ENCODE results near the gene KCNAB2.

Gene KCNAB2

DNA sequence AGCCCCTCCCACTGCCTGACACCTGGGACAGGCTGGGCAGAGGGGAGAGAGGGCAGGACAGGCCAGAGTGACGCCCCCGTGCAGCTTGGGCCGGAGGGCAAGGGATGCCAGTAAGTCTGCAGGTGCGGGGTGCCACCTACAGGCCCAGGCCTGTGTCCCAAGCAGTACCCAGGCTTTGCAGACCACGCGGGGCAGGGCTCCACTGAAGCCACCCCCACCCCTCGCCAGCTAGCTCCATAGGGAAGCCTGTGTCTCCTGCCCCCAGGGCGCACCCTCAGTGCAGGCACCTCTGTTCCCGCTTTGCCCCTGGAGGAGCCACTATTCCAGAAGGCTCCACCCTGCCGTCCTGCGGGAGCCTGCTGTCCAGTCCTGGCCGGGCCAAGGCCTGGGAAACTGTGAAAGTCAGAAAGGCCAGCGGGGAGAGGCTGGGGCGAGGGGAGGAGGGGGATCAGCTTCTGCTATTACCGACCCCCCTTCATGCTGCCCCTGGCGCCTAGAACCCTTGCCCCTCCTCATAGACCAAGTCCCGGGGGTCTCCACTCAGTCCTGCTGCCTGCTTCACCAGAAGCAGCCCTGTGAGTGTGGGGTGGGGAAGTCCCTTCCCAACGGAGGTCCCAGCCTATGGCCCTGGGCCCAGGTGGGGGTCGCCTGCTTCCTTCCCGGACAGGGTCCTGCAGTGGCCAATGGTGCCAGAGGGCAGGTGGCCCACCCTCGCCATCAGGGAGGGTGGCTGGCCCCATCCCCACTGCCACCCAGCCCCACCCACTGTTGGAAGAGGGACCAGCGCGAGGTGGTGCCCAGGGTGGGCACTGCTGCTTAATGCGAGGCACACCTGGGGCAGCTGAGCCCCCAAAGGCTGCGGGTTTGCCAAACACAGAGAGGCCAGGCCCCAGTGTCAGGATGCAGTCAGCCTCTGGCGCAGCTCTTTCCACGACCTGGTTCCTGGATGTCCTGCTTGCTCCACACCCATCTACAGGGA, 54.4 kb downstream of the KCNAB2 start:
- DNase-seq: peak; percentile 38

DNA sequence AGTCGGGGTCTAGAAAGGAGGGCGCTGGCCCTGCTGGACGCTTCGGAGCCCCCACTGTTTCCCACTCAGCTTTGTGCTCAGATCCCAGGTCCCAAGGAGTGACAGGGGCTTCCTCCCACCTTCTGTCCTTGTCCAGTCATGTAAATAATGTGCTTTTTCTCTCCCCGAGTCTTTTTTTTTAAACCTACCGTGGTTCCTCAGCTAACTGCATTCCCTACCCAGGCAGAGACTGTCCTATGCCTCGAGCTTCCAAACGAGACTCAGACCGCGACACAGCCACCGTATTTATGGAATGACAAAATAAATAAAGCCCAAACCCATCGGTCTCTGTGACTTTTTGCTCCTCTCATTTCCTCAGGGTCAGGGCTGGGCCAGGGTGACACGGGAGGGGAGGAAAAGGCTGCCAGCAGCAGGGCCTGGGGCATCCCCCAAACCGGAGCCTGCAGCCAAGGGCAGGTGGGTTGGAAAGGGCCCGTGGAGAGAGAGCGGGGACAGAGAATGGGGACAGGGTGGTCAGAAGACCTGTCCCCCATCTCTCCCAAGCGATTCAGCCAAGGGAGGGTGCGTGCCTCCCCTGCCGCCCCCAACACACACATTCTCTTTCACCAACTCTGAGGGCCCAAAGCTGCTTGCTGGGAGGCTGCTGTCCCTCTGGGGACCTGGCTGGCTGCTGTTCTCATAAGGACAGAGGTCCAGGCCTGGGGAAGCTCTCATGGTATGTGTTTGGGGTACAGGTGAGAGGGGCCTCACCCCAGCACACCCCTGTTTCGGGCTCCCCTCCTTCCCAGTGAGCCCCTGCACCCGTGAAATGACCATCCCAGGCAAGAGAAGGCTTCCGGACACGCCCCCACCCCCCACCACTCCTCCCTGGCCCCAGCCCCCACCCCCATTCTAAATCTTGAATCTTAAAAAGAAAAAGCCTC, 55.4 kb downstream of the KCNAB2 start:
- peak; percentile 20 for DNase-seq

GRCh38 chr1:6101826-6102531, 56.3 kb downstream of the KCNAB2 start:
- no peak for DNase-seq

- DNase-seq: no peak
Observed at GRCh38 chr1:6102532-6102845, 56.8 kb downstream of the KCNAB2 start.

GRCh38 chr1:6103111-6103853, 57.6 kb downstream of the KCNAB2 start:
- no peak for DNase-seq

DNA sequence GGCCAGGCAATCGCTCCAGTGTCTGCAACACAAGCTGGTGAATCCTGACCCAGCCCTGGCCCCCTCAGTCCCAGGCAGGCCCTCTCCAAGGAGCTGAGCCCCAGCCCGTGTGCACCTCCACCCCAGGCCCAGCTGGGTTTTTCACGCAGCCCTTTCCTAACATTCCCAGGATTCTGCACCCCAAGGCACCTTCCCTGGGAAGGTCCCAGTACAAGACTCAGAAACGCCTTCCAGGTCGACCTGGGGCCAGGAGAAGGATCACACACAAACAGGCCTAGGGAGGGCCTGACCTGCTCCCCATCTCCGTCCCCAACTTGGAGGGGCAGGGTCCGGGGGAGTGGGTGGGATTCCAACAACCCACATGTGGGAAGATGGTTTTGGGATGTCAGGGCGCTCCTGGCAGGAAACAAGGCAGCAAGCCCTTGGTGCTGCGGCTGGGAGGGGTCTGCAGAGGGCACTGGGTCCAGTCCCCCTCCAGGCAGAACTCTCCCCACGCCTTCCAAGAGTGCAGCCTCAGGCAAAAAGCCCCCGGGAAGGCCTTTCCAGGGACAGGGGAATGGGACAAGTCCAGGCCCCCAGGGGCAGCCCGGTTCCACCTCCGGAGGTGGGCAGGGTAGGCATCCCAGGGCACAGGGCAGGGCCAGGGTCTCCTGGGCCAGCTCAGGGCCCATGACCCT, 58.3 kb downstream of the KCNAB2 start:
- no peak for DNase-seq

DNA sequence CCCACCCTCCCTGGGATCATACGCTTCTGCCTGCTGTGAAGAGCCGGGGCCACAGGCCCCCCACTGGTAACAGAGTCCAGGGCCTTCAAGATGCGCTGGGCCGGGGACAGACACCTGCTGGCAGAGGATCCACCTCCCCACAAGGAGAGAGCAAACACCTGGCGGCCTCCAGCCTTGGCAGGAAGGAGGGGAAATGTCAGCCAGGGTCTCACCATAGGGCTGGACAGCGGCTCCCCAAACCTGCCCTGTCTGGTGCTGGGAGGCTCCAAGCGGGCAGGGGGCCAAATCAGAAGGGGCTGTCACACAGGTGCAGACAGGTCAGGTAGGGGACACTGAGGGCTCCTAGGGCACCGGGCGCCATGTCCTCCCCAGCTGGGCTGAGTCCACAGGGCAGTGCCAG, 58.9 kb downstream of the KCNAB2 start:
- no peak for DNase-seq

DNA sequence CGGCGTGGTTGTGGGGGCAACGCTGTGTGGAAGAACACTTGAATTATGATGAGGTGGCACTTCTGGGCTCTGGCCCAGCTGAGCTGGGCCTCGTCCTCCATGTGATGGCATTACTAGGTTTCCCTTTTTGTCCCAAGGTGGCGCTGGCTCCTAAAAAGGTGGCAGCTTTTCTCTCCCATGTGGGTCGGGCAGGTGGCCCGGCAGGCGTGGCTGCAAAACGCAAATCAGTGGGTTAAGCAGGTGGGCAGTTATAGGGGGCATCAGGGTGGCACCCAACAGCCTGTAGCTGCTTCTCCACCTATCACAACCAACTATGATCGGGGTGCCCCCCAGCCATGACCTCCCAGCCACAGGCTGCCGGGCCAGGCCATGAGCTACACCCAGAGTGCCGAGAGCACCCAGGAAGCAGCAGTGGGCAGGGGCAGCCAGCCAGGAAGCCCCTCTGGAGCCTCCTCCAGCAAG, 59.6 kb downstream of the KCNAB2 start:
- no peak for DNase-seq

- DNase-seq: peak; percentile 22
Observed at GRCh38 chr1:6105763-6106162, 60.1 kb downstream of the KCNAB2 start.

DNA sequence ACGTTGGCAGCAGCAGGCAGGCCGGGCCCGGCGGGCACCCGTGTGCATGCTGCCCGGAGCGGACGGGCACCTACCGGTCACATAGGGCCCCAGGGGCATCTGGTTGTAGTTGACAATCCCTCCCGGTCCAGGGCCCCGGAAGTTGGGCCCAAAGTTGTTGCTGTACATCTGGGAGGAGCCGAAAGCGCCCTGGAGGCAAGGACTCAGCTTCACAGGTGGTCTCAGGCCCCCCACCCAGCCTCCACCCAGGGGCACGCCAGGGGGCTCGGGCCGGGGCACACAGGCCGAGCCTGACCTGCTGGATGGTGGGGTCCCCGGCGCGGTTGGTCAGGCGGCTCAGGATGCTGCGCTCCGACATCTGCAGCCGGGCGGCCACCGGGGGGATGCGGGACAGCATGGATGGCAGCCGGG, 60.6 kb downstream of the KCNAB2 start:
- no peak for DNase-seq

DNA sequence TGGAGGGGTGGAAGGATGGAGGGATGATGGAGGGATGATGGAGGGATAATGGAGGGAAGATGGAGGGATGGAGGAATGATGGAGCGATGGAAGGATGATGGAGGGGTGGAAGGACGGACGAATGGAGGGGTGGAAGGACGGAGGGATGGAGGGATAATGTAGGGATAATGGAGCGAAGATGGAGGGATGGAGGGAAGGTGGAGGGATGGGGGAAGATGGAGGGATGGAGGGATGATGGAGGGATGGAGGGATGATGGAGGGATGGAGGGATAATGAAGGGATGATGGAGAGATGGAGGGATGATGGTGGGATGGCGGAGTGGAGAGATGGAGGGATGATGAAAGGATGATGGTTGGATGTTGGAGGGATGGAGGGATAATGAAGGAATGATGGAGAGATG, 61.3 kb downstream of the KCNAB2 start:
- DNase-seq: no peak

- DNase-seq: no peak
Observed at GRCh38 chr1:6107409-6108356, 62.0 kb downstream of the KCNAB2 start.

DNA sequence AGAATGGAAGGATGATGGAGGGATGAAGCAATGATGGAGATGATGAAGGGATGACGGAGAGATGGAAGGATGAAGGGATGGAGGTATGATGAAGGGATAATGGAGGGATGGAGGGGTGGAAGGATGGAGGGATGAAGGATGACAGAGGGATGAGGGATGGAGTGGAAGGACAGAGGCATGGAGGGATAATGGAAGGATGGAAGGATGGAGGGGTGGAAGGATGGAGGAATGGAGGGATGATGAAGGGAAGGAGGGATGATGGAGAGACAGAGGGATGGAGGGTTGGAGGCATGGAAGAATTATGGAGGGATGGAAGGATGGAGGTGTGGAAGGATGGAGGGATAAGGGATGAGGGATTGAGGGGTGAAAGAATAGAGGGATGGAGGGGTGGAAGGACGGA, 62.8 kb downstream of the KCNAB2 start:
- DNase-seq: no peak

- peak; percentile 83 for DNase-seq
Observed at GRCh38 chr1:6108937-6109614, 63.4 kb downstream of the KCNAB2 start.

DNA sequence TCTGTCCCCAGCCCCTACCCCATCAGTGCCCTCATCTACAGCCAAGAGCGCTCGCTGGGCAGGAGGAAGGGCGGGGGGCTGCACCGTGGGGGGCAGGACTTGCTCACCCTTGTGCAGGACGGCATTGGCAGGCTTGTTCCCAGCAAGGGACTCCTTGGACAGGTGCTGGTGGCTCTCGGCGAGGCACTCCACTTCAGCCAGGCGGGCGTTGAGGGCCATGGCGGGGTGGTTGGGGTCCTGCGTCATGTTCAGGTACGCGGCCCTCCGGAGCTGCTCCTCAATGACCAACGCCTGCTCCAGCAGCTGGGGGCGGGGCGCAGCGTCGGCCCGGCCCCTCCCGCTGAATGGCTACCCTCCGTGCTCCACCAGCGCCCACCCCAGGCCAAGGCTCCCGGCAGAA, 64.0 kb downstream of the KCNAB2 start:
- DNase-seq: no peak

GRCh38 chr1:6110326-6110725, 64.6 kb downstream of the KCNAB2 start:
- no peak for DNase-seq

DNA sequence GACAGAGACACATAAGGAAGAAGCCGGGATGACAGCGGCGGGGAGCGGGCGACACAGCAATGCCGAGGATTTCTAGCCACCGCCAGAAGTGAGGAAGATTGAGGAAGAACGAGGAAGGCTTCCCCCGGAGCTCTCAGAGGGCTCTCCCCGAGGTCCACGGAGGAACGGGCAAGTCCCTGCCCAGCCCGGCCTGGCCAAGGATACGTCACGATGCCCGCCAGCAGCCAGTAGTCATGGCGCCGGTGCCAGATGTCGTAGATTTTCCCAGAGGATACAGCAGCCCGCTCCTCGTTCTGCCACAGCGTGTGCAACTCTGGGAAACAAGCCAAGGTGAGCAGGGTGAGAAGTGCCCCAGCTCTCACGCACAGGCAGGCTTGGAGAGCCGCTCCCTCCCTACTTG, 65.9 kb downstream of the KCNAB2 start:
- no peak for DNase-seq

DNA sequence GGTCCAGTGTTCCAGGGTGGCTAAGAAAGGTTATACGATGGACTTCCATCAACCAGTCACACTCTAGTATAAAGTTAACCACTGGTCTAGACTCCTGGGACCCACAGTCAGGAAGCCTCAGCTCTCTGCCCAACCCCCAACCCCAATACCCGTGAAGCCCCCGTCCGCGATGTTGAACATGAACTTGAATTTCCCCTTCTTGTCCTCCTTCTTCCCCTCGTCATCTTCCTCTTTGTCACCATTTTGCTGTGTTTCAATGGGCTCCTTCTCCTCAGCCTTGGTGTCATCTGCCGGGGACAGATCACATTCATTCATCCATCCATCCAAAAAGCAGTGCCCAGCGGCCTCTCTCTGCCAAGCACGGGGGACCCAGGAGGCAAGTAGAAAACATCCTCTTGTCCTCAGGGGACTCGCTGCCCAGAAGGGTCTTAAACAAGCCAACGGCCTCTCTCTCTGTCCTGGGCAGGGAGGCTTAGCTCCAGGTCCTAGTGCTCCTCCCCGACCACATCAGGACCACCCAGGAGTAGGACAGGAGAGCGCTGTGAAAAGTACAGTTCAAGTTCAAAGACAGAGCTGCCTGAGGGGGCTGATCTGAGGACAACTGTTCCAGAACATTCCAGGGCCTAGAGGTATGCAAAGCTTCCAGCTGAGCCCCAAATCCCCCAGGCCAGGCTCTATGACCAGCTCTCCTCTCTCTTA, 66.5 kb downstream of the KCNAB2 start:
- no peak for DNase-seq

DNA sequence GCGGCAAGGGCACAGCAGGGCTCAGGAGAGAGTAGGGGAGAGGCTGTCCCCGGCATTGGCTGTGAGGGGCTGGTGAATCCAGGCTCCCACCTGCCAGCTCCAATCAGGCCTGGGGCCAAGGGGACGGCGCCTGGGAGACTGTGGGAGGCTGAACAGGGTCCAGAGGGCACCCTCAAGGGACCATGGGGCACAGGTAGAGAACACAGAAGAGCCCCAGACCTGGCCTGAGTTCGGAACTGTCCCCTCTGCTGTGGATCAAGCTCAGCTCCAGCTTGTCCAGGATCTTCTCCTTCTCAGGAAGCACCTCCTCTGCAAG, 67.0 kb downstream of the KCNAB2 start:
- DNase-seq: no peak

Measured in hematopoietic multipotent progenitor cell treated with erythropoietin and hydrocortisone succinate and interleukin-3 and kit ligand, for 4 days (in vitro differentiated cells).